ENCODE measurements around the gene MED28.

DNA sequence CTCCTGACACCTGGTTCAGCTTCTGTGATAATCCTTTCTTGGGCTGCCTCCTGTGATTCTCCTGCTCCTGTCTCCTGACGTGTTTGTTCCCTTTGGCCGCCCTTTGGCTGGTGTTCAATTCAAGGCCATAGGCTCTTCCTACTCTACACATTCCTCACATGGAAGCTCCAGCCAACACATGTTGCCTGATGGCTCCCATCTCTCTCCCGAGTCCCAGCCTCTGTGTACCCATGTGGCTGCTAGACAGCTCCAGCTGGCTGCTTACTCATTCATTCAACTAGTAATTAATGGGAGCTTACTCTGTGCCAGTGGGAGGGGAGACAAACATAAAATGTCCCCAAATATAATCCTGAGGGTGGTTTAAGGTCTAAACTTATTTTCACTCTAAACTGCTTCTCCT lies 9.2 kb upstream of the MED28 start:
- TF ChIP-seq, protein P1, sequence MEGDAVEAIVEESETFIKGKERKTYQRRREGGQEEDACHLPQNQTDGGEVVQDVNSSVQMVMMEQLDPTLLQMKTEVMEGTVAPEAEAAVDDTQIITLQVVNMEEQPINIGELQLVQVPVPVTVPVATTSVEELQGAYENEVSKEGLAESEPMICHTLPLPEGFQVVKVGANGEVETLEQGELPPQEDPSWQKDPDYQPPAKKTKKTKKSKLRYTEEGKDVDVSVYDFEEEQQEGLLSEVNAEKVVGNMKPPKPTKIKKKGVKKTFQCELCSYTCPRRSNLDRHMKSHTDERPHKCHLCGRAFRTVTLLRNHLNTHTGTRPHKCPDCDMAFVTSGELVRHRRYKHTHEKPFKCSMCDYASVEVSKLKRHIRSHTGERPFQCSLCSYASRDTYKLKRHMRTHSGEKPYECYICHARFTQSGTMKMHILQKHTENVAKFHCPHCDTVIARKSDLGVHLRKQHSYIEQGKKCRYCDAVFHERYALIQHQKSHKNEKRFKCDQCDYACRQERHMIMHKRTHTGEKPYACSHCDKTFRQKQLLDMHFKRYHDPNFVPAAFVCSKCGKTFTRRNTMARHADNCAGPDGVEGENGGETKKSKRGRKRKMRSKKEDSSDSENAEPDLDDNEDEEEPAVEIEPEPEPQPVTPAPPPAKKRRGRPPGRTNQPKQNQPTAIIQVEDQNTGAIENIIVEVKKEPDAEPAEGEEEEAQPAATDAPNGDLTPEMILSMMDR (IDR thresholded peaks at IDR 0.05), result no peak
- TF ChIP-seq POLR2A (IDR thresholded peaks at IDR 0.05), result no peak
